Fibroblast of mammary gland (primary cell): ENCODE results near the gene MSL3B.

Source experiments
- DNase-seq: peaks from one replicate; pipeline ENCODE4 v3.0.0-alpha.2; 2010; ENCODE audit warnings: low read depth
- H3K4me3 ChIP-seq: 2 replicates; pipeline ENCODE4 v1.5.1; 2011; ENCODE audit warnings: low read depth, mild to moderate bottlenecking, low read length, moderate library complexity; ENCODE audit not compliant: control insufficient read depth
- CTCF ChIP-seq: conservative IDR thresholded peaks from 2 replicates; pipeline ENCODE4 v1.5.1; 2011; ENCODE audit warnings: low read depth, low read length, inconsistent platforms; ENCODE audit not compliant: control insufficient read depth, insufficient read depth

MSL3B gene

GRCh38 chr2:233840520-233840919 lies 27.7 kb downstream of the MSL3B start:
- no peak for TF ChIP-seq CTCF
- no peak overlapping the region for H3K4me3 ChIP-seq
- no peak for DNase-seq

GRCh38 chr2:233839447-233839820 lies 28.8 kb downstream of the MSL3B start:
- no peak for DNase-seq
- no peak overlapping the region for H3K4me3 ChIP-seq
- TF ChIP-seq CTCF = no peak

- no peak for TF ChIP-seq CTCF
Observed at GRCh38 chr2:233838726-233839446, 29.3 kb downstream of the MSL3B start.

GRCh38 chr2:233838251-233838650 lies 29.9 kb downstream of the MSL3B start:
- no peak overlapping the region for H3K4me3 ChIP-seq
- no peak for TF ChIP-seq CTCF
- DNase-seq = no peak

More at GRCh38 chr2:233838726-233839446, 29.3 kb downstream of the MSL3B start:
- no peak overlapping the region for H3K4me3 ChIP-seq
- no peak for DNase-seq

- DNase-seq = no peak
- no peak overlapping the region for H3K4me3 ChIP-seq
- no peak for TF ChIP-seq CTCF
Observed at GRCh38 chr2:233837694-233838229, 30.4 kb downstream of the MSL3B start.

- H3K4me3 ChIP-seq = no peak overlapping the region
- no peak for DNase-seq
- no peak for TF ChIP-seq CTCF
Observed at GRCh38 chr2:233836359-233836758, 31.8 kb downstream of the MSL3B start.
